OCI-LY7 (cell line): ENCODE data around the gene RTKN2.

Experiments used
- EZH2phosphoT487 ChIP-seq: fragments of 200-600 bp; sonication (generic); IDR thresholded peaks from 2 replicates; pipeline ENCODE4 v1.6.1; 2018; ENCODE audit warnings: low read depth, borderline replicate concordance, mild to moderate bottlenecking, mixed run types, antibody characterized with exemption, low read length, moderate library complexity, mixed read lengths
- TF ChIP-seq, protein P1 (sequence below): fragments of 200-600 bp; sonication (generic); conservative IDR thresholded peaks from 2 replicates; pipeline ENCODE4 v1.5.1; 2014; ENCODE audit warnings: mild to moderate bottlenecking, antibody characterized with exemption, low read length, moderate library complexity, mixed read lengths

DNA sequence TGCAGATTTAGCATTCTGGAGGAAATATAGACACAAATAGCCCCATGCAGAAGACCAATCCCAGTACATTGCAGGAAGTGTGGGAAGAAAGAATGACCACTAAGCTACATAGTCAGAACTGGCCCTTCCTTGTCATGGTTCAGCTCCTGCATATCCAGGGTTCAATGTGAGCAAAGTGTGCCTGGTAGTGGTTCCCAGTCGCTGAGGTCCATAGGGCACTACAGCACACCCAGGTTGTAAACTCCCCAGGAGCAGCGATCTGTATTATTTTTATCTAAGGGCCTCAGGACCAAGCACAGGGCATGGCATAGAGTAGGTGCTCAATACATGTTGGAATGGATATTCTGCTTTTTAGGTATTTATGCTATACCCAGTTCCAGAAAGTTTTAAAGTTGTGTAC is 114.4 kb downstream of the RTKN2 start:
- TF ChIP-seq, protein P1, sequence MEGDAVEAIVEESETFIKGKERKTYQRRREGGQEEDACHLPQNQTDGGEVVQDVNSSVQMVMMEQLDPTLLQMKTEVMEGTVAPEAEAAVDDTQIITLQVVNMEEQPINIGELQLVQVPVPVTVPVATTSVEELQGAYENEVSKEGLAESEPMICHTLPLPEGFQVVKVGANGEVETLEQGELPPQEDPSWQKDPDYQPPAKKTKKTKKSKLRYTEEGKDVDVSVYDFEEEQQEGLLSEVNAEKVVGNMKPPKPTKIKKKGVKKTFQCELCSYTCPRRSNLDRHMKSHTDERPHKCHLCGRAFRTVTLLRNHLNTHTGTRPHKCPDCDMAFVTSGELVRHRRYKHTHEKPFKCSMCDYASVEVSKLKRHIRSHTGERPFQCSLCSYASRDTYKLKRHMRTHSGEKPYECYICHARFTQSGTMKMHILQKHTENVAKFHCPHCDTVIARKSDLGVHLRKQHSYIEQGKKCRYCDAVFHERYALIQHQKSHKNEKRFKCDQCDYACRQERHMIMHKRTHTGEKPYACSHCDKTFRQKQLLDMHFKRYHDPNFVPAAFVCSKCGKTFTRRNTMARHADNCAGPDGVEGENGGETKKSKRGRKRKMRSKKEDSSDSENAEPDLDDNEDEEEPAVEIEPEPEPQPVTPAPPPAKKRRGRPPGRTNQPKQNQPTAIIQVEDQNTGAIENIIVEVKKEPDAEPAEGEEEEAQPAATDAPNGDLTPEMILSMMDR, result no peak
- TF ChIP-seq EZH2phosphoT487, result no peak
